HuH-7 (cell line): ENCODE results near the gene FLYWCH1.
"Not testable (repeated sequence)": the region's sequence is repeated elsewhere in the genome, so short reads cannot be mapped to it uniquely, and the experiment has no call there.

Source experiments
- DNase-seq: peaks from one replicate; pipeline ENCODE4 v3.0.0; 2011; ENCODE audit warnings: low spot score

Gene FLYWCH1

DNA sequence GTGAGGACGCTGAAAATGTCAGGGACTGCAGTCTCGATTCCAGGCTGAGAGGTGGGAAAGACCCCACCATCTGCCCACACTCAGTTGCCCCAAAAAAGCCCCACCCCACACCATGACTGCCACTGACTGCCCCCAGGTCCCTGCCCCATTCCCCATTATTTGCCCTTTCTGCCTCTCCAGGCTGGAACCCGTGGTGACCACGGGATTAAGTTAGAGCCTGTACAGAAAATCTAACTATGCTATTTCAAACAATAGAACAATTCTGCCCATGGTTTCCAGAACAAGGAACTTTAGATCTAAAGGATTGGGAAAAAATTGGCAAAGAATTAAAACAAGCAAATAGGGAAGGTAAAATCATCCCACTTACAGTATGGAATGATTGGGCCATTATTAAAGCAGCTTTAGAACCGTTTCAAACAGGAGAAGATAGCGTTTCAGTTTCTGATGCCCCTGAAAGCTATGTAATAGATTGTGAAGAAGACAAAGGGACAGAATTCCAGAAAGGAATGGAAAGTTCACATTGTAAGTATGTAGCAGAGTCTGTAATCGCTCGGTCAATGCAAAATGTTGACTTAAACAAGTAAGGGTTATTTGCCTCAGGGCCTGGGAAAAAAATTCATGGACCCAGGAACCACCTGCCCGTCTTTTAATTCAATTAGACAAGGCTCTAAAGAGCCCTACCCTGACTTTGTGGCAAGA lies 14.4 kb downstream of the FLYWCH1 start:
- no peak for DNase-seq

DNA sequence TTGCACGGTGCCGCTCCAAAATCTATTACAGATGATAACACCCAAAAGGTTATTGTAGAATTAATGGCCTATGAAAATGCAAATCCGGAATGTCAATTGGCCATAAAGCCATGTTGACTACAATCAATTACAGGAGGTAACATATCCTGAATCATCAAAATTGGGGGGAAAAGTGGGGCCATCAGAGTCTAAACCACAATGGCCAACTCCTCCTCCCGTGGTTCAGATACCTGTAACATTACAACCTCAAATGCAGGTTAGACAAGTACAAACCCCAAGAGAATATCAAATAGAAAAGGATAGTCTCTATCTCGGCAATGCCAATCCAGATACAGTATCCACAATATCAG lies 14.9 kb downstream of the FLYWCH1 start:
- no peak for DNase-seq

DNA sequence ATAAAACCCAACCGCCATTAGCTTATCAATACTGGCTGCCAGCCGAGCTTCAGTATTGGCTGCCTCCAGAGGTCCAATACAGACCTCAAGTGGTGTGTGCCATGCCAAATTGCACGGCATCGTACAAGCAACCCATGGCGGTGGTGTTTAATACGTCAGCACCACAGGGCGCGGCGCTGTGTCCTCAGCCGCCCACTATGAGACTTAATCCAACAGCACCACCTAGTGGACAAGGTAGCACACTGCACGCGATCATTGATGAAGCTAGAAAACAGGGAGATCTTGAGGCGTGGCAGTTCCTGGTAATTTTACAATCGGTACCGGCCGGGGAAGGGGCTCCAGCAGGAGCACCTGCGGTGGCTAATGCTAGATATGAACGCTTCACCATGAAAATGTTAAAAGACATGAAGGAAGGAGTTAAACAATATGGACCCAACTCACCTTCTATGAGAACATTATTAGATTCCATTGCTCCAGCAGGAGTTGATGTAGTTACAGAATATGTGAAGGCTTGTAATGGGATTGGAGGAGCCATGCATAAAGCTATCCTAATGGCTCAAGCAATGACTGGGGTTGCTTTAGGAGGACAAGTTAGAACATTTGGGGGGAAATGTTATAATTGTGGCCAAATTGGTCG lies 15.4 kb downstream of the FLYWCH1 start:
- peak; percentile 78 for DNase-seq

DNA sequence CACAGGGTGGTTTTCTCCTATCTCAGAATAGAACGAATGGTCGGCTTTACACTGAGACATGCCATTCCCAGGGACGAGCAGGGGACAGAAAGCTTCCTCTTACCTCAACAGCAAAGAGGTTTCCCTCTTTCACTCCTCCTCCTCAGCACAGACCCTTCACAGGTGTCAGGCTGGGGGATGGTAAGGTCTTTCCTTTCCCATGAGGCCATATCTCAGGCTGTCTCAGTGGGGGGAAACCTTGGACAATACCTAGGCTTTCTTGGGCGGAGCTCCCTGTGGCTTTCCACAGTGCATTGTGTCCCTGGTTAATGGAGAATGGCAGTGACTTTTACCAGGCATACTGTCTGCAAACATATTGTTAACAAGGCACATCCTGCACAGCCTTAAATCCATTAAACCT lies 16.4 kb downstream of the FLYWCH1 start:
- DNase-seq = not testable (repeated sequence)

DNA sequence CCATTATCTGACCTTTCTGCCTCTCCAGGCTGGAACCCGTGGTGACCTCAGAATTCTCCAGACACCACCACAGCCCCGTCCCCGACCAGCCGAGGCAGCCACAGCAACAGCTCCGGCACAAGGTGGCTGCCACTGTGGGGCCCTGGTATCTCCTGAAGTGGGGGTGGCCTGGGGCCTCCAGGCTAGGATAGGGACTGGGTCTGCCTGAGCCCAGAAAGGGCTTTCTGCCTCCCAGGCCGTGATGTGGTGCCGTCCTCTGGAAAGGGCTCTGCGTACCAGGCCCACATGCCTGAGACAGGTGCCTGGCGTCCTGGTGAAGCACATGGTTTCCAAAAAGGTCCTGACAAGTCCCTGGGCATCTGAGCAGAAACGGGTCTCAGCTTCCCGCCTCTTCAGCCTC lies 17.1 kb downstream of the FLYWCH1 start:
- no peak for DNase-seq

DNA sequence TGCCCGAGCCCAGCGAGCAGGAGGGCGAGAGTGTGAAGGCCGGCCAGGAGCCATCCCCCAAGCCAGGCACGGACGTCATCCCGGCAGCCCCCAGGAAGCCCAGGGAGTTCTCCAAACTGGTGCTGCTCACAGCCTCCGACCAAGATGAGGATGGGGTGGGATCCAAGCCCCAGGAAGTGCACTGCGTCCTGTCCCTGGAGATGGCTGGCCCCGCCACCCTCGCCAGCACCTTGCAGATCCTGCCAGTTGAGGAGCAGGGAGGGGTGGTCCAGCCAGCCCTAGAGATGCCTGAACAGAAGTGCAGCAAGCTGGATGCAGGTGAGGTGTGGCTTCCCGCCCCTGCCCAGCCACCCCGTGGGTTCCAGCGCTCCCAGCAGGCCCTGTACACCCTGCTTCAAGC lies 18.0 kb downstream of the FLYWCH1 start:
- DNase-seq = no peak

DNA sequence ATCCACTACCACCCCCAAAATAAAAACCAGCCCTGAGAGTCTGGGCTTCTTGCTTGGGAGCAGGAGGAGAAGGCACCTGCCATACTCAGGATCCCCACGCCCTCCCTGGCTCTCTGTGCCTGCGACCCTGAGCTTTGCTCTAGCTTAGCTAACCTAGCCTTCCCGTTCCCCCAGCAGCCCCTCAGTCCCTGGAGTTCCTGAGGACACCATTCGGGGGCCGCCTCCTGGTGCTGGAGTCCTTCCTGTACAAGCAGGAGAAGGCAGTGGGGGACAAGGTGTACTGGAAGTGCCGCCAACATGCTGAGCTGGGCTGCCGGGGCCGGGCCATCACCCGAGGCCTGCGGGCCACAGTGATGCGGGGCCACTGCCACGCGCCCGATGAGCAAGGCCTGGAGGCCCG lies 18.5 kb downstream of the FLYWCH1 start:
- no peak for DNase-seq

DNA sequence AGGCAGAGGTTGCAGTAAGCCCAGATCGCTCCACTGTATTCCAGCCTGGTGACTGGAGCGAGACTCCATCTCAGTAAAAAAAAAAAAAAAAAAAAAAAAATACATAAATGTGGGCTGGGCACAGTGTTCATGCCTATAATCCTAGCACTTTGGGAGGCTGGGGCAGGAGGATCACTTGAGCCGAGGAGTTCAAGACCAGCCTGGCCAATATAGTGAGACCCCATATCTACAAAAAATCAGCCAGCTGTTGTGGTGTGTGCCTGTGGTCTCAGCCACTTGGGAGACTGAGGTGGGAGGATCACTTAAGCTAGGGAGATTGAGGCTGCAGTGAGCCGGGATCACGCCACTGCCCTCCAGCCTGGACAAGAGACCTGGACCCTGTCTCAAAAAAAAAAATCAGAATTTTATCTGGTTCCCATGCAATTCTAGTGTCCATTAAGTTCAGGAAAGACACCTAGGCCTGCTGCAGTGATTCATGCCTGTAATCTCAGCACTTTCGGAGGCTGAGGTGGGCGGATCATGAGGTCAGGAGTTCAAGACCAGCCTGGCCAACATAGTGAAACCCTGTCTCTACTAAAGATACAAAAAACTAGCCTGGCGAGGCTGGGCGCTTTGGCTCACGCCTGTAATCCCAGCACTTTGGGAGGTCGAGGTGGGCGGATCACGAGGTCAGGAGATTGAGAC lies 19.6 kb downstream of the FLYWCH1 start:
- not testable (repeated sequence) for DNase-seq

DNA sequence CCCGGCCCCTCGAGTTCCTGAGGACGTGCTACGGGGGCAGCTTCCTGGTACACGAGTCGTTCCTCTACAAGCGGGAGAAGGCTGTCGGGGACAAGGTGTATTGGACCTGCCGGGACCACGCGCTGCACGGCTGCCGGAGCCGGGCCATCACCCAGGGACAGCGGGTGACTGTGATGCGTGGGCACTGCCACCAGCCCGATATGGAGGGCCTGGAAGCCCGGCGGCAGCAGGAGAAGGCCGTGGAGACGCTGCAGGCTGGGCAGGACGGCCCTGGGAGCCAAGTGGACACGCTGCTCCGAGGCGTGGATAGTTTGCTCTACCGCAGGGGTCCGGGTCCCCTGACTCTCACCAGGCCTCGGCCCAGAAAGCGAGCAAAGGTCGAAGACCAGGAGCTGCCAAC lies 21.4 kb downstream of the FLYWCH1 start:
- DNase-seq = no peak

DNA sequence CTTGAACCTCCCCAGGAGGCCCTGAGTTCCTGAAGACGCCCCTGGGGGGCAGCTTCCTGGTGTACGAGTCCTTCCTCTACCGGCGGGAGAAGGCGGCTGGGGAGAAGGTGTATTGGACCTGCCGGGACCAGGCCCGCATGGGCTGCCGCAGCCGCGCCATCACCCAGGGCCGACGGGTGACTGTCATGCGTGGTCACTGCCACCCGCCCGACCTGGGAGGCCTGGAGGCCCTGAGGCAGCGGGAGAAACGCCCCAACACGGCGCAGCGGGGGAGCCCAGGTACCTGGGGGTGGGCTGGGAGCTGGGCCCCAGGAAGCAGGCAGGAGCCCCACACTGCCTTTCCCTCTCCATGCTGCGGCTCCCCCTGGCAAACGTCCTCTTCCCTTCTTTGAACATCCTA lies 22.0 kb downstream of the FLYWCH1 start:
- no peak for DNase-seq

DNA sequence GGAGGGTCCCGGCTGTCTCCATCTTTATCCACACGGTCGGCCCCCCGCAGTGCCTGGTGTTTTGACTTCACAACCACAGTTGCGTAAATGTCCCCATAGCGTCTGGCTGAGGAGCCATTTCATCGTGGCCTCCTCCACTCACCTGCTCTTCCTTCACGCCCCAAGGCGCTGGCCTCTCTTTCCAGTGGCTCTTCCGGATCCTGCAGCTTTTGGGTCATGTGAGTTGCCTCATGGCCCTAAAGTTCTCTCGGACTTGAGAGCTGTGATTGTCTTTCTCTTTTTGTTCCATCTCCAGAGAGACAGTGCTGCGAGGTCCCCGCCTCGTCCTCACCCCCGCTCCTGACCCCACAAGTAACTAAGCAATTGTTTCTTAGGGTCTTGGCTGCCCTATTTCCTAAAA lies 22.7 kb downstream of the FLYWCH1 start:
- DNase-seq = no peak

DNA sequence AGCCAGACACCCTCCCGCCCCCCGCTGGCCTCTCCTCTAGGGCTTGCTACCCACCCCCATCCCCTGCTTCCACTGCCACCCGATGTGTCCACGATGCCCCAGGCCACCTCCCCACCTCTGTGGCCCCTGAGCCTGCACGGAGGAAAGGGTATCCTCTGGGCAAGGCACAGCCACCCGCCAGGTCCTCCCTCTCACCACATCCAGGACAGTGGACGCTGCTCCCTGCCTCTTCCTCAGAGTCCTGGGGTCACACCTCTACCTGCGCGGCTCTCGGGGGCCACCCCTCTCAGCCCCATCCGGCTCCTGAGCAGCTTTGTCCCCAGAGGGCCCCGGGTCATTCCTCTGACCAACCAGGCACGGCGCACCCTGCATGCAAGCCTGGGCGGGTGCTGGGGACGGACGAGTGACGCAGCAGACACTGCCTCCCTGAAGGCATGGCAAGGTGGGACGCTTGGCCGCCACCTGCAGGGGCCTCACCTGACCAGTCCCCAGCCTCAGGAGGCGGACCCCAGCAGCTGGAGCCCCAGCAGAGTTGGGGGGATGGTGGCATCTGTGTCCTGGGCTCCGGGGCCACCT lies 24.8 kb downstream of the FLYWCH1 start:
- DNase-seq = no peak

DNA sequence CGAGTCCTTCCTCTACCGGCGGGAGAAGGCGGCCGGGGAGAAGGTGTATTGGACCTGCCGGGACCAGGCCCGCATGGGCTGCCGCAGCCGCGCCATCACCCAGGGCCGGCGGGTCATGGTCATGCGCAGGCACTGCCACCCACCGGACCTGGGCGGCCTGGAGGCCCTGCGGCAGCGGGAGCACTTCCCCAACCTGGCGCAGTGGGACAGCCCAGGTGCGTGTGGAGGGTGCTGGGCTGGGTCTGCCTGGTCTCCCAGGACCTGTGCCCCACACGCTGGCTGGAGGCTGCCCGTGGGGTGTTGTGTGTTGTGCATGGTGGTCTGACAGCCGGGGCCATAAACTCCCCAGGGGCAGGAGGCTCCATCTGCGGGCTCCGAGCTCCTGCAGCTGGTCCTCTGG lies 25.4 kb downstream of the FLYWCH1 start:
- no peak for DNase-seq

DNA sequence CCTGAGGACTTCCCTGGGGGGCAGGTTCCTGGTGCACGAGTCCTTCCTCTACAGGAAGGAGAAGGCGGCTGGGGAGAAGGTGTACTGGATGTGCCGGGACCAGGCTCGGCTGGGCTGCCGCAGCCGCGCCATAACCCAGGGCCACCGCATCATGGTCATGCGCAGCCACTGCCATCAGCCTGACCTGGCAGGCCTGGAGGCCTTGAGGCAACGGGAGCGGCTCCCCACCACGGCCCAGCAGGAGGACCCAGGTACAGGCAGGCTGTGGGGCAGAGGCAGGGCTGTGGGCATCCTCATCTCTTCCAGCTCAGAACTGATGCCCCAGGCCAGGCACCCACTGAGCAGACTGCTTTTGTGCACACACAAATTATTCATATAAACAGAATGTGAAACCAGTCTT lies 26.5 kb downstream of the FLYWCH1 start:
- no peak for DNase-seq

DNA sequence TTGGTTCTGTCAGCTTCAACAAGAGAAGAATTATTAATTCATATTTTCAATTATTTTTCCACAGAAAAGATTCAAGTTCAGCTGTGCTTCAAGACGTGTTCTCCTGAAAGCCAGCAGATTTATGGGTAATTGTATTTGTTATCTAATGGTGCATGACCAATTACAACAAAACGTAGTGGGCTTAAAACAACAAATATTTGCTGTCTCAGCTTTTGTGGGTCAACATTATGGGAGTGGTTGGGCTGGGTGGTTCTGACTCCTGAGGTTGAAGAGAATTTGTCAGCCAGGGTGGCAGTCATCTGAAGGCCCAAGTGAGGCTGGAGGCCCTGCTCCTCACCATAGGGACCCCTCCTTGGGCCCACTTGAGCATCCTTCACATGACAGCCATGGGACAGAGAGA lies 28.2 kb downstream of the FLYWCH1 start:
- DNase-seq = no peak

DNA sequence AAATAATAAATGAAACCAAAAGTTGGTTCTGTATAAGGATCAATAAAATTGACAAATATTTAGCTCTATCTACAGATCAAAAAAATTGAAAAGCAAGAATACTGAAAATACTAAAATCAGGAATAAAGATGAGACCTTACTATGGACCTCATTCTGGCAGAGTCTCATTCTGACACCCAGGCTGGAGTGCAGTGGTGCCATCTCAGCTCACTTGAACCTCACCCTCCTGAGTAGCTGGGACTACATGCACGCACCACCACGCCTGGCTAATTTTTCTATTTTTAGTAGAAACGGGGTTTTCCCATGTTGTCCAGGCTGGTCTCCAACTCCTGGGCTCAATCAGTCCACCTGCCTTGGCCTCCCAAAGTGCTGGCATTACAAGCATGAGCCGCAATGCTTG lies 30.3 kb downstream of the FLYWCH1 start:
- no peak for DNase-seq

DNA sequence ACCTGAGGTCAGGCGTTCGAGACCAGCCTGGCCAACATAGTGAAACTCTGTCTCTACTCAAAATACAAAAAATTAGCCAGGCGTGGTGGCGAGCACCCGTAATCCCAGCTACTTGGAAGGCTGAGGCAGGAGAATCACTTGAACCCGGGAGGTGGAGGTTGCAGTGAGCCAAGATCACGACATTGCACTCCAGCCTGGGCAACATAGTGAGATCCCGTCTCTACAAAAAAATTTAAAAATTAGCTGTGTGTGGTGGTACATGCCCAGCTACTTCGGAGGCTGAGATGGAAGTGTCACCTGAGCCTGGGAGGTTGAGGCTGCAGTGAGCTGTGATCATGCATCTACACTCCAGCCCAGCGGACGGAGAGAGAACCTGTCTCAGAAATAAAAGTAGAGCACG lies 32.0 kb downstream of the FLYWCH1 start:
- not testable (repeated sequence) for DNase-seq

DNA sequence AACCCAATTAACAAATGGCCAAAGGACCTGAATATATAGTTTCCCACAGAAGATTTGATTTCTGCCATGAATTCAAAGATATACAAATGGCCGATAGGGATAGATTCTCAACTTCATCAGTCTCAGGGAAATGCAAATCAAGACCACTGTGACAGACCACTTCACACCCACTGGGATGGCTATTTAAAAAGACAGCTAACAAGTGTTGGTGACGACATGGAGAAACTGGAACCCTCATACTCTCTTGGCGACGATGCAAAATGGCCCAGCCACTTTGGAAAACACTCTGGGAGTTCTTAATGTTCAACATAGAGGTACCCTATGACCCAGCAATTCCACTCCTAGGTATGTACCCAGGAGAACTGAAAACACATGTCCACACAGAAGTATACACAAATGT lies 34.9 kb downstream of the FLYWCH1 start:
- no peak for DNase-seq

DNA sequence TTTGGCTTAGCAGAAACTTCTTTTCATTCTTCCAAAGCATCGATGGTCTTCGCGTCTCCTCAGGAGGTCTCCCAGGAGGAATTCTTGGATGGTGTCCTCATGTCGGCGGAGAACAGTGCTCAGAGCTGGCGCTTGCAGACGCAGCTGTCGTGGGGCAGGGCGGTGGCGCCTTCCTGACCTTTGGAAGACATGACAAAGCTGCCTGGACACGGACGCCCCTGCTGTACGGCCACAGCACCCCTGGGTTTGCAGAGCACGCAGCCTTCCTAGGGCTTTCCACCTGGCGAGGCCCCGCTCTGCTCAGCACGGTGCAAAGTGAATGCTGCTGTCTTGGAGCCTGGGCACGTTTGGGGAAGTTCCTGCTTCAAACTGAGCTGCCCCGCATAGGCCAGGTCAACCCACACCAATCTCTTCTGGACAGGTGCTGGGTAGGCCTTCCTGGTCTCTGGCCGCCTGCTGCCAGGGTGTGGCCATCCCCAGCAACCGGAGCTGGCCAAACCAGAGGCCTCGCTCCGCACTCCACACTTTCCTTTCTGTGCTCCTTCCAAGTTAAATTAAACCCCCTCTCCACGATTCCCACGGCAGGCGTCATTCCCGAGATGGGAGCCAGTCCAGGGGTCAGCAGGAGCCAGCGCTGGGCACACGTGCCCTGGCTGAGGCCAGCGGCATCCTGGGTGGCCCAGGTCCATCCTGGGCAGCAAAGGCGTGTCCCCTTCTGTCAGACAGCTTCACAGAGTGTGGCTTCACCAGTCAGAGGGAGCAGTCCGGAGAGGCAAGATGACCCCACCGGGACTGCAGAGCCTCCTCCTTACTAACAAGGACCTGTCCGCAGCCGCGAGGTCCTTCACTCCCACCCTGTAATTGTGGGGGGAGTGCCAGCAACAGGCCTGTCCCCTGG lies 37.3 kb downstream of the FLYWCH1 start:
- no peak for DNase-seq

DNA sequence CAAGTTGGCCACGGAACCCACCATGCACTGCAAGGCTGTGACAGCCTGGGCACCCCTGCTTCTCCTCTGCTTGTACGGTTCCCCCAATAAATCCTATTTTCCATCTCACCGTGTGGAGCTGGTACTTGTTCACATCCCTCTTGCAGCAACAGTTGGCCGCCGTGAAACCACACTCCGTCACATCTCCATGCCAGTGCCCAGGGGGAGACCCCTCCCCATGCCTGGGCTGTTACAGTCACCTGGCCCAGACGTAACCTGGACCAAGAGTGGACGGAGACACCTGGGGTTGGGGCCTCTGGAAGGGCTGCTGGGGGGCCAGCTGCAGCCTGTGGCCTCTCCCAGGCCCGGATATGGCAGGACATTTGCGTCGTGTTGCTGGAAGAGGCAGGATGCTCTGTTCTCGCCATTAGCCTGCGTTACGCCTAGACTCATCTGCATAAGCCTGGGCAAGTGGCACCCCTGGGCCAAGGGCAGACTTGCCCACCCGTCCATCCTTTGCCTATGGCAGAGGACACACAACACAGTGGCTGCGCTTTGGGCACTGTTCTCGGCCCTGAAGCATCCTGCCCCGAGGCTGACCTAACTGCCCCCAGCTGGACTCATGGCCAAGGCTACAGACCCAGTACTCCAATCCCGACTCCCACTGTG lies 38.1 kb downstream of the FLYWCH1 start:
- no peak for DNase-seq

DNA sequence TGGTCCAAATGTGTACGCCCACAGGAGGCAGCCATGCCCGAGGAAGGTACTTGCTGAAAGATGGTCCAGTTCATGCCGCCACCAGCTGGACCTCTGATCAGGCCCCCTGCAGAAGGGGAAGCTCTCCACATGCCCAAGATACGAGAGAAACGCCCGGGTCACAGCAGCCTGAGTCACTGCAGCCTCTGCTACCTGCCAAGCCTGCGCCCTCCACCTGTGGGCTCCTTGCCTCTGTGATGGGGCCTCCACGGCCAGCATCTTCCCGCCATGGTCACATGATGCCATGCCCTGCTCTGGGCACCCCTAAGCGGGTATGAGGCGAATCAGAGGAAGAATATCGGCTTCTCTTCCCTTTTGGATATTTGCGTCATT lies 38.6 kb downstream of the FLYWCH1 start:
- no peak for DNase-seq

DNA sequence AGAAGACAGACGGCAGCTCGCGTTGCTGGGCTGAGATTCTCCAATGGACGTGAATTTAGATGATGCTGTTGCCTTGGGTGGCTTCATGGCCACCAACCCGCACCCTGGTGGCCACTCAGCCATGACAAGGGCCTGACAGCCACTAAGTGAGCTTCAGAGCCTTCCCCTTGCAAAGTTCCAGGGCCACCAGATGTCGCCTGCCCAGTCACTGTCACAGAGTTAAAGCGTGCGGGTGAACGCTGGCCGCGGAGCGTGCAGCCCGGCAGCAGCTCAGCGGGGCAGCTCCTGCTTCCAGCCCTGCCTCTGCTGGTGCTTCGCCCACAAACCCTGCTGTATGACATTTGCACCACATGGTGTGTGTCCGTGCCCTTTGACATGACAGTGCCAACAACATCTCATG lies 39.0 kb downstream of the FLYWCH1 start:
- DNase-seq = no peak
